Caki2 (cell line): ENCODE results near the gene WNT16. TPM values are rescaled to one million over a fixed set of nuclear protein-coding genes. Genes with fewer than 3 reads are reported as not detected.

Experiments
- DNase-seq: peaks from one replicate; pipeline ENCODE4 v3.0.0-alpha.2; 2015; ENCODE audit warnings: low read depth
- in situ Hi-C: cut with HindIII; loops from 2 replicates; pipeline ENCODE4 v1.10.0; 2016; ENCODE audit warnings: low sequenced_read_pairs, low pct_unique_long_range_greater_than_20kb, mixed read lengths
- total RNA-seq: library from RNA; depleted of rRNA; stranded (reverse); fragments of >200 nt; shearing (Covaris generic); gene quantifications from 2 replicates; pipeline ENCODE4 v1.2.3, GENCODE V29; 2014; ENCODE audit warnings: low replicate concordance

WNT16 gene
- total RNA-seq, 1 experiment from 2014 or later, result not detected

DNA sequence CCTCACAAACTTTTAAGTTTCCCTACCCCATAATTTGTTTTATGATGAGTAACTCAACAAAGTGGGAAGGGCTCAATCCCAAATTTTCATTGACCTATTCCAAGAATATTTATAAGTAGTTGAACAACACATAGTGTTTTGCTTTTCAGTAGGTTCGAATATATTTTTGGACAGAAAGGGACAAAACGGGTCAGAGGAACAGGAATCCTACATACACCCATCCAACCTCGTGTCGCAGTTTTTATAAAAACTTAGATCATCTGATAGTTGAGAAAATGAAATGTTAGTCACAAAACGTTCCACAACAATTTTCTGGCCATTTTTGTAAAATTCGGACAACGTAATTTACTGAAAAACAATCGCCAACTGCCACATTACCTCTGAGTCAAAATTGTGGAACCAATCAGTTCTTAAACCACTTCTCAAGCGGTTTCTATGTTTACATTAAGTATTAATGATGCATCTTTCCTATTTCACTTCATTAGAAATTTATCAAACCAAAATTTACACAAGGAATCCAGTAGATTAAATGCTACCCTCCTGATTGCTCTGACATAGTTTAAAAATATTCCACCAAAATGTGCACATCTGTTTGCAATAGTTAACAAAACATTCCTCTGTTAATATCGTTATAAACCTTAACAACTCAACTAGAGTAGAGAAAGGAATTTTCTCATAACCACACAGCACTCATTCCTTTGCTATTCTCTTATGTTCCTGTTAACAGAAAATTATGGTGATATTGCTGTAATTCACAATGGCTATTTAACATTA, 6.3 kb downstream of the WNT16 start:
- DNase-seq, result no peak
- in situ Hi-C loops, result no loop called here

DNA sequence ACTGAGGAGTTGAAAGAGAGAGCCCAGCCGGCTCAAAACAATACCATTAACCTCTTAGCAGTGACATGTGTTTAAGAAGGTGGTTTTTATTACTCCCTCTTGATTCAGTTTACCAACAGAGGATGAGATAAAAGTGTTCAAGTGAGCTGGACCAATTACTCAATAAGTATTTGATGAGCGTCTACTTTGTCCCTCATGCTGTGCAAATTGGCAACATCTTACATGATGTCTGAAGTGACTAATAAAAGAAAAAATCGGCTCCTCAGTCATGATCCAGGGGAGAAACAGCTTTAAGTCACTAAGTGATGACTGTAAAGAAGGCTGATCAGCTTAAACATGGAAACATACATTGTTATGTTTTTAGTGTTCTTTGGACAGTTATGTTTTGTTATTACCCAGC, 7.8 kb downstream of the WNT16 start:
- no peak for DNase-seq
- in situ Hi-C loops, result no loop called here

DNA sequence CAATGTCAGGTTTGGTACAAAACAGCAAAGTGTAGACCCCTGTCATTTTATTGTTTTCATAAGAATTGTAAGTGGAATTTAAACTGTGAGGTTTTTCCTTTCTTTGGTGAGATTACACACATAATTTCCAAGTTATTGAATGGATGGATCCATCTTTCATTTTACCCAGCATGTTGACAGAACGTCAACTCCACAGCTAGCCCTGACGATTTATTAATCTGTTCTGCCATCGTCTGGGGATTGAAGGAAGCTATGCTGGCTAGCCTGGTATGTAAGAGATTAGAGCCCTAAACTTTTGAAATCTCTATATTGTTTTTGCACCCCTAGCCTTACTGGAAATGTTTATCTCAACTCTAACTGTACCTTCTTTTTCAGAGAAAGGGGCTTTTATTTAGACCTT, 8.6 kb downstream of the WNT16 start:
- no peak for DNase-seq
- in situ Hi-C loops, result no loop called here

DNA sequence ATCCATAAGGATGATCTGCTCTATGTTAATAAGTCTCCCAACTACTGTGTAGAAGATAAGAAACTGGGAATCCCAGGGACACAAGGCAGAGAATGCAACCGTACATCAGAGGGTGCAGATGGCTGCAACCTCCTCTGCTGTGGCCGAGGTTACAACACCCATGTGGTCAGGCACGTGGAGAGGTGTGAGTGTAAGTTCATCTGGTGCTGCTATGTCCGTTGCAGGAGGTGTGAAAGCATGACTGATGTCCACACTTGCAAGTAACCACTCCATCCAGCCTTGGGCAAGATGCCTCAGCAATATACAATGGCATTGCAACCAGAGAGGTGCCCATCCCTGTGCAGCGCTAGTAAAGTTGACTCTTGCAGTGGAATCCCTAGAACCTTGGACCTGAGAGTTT, 10.3 kb downstream of the WNT16 start:
- no peak for DNase-seq
- in situ Hi-C loops, result no loop called here

DNA sequence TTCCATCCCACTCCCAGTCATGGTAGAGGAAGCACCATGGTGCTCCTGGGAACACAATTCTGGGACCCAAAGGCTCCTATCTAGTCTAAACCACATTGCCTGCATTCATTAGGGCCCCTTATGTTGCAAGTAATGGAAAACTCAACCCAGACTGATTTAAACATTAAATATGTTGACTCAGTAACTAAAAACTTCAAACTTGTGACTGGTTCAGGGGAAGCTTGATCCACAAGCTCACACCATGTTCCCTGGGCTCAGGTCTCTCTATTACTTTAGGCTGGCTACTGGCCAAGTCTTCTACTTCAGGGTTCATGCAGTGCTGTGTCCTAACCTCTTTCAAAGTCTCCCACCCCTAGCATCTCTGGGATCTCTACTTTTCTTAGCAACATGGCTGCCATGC, 13.1 kb downstream of the WNT16 start:
- DNase-seq, result no peak

DNA sequence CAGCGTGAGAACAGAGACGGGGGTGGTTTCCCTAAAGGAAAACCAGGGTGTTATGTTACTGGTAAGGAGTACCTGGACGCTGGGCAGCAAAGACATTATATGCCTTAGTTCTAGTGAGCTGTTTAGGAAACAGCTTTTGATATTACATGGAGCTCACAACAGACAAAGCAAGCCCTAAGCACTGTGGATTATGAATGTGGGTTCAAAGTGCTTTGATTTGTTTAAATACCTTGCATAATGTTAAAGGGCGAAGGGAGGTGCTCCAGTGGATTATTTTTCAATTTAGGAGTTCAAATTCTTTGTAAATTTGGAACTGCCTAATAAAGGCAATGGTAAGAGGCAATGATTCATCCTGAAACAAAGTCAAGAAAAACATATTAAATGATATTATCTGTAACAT, 13.8 kb downstream of the WNT16 start:
- DNase-seq, result no peak
- in situ Hi-C loops, result no loop called here

More for the DNA sequence above, 13.1 kb downstream of the WNT16 start:
- in situ Hi-C loops, result no loop called here

DNA sequence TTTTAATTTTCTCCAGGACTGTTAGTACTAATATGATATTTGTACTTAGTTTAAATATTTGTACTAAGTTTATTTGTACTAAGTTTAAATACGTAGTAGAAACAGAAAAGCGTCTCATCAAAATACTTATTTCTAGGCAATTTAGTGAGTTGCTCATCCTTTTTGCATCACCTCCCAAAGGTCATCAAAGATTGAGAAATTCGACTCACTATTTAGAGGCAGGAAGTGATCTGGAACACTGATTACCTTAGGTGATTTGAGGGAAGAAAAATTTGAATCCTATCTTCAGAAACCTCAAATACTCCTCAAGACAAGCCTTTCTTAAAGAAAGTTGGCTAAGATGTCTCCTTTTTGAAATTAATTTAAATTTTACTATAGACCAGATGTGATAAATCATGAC, 14.5 kb downstream of the WNT16 start:
- DNase-seq, result no peak
- in situ Hi-C loops, result no loop called here

DNA sequence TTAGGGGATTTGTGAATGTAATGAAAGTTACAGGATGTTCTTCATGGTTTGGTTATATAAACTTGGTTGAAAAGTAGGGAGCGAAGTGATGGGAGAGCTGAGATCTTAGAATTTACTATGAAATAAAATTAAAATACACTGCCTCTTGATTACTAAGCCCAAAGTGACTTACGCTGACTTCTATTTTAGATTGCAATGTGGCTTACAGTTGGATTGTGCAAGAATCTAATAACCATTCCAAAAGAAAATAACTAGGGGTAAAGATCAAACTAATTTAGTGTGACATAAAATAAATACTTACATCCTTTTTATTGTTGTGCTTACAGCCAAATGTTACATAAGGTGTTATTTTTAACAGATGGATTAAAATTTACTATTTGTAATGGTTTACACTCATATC, 15.3 kb downstream of the WNT16 start:
- DNase-seq, result no peak
- in situ Hi-C loops, result no loop called here

DNA sequence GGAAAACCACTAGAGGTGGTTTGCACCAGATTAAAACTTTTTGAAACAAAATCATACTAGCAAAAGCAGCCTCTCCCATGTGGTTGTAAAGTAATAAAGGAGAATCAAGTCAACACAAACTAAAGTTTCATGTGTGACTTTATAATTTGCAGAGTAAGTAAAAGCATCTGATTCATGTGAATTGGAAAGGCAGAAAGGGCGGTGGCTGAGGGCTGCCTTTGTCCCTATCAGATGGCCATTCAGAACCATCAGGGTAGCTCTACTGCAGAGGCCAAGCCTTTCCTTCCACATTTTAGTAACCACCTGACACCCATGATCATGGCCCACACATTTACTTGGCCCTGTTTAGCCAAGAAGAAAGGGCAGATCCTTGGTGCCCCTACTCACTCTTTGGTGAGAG, 15.7 kb downstream of the WNT16 start:
- in situ Hi-C loops, result no loop called here
- no peak for DNase-seq

DNA sequence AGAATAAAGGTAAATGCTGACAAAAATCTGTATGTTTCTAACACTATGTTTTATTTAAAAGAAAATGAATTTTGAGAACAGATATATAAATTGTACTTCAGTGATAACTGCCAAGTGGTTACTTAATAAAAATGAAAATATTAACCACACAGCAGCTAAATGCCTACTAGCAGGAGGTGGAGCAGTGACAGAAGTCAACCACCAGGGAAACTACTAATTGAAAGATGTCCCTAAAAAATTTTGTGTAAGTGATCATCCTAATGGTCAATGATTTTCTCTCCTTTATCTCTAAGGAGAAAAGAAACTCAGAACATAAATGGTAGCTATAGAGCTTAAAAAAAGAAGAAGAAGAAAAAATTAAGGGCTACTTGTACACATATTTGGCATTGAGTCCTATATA, 22.9 kb downstream of the WNT16 start:
- in situ Hi-C loops, result no loop called here
- no peak for DNase-seq

DNA sequence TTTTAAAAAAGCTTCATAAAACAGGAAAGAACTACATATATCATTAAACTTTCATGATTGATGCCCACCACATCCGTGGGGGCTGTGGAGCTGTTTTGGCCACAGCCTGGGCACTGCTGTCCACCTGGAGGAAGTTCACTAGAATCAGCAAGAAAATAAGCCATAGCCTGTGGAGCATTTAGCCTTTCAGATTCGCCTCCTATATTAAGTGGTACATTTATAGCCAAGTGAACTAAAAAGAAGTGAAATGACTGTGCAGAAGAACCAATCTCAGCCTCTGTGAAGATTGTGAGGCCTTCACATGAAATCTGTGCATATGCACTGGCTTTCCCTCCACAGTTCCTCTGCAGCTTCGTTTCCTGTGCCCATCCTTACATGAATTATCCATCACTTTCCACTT, 23.5 kb downstream of the WNT16 start:
- no peak for DNase-seq
- in situ Hi-C loops, result no loop called here

DNA sequence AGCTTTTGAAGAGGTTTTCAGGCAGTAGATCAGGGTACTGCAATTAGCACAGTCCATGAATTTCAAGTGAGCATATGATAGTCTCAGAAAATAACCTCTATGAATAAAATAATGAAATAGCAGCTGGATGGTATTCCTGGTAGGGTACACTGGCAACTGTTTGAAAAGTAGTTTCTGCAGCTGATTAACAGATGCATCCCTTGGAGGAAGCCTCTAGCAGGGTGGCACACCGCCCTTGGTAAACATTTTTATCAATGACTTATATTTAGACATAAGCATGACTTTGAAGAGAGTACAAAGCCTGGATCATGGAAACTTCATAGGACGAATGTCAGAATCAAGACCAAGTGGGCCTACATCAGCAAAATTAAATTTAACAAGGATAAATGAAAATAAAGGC, 26.8 kb downstream of the WNT16 start:
- in situ Hi-C loops, result no loop called here
- no peak for DNase-seq

DNA sequence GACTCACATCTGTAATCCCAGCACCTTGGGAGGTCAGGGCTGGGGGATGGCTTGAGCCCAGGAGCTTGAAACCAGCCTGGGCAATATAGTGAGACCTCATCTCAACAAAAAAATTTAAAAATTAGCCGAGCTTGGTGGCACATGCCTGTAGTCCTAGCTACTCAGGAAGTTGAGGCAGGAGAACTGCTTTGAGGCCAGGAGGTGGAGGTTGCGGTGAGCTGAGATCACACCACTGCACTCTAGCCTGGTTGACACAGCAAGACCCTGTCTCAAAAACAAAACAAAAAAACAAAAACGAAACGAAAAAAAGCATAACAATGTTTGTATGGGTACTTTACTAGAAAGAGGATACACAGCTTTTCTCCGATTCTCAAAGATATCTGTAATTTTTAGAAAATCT, 31.8 kb downstream of the WNT16 start:
- DNase-seq, result no peak
- in situ Hi-C loops, result no loop called here

DNA sequence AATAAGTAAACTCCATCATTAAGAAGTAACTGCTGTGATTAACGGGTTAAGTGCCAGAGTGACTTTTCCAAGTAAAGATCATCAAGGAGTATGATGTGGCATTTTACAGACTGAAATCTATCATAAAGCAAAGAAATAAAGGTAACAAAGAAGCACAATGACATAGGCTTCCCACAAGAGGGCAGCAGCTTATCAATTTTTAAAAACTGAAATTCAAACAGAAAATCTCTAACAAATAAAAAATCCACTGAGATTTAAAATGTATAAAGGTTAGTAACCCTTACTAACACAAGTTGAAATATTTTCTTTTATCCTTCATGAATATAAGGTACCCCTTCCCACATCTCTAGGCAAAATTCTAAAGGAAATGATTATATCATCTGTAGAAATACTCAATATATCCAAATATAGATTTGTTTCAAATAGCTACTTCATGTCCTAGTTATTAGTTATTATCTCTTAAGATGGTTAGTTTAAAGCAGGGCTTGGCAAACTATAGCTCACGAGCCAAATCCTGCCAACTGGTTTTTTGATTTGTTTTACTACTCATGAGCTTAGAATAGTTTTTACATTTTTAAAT, 38.1 kb downstream of the WNT16 start:
- in situ Hi-C loops, result no loop called here

DNA sequence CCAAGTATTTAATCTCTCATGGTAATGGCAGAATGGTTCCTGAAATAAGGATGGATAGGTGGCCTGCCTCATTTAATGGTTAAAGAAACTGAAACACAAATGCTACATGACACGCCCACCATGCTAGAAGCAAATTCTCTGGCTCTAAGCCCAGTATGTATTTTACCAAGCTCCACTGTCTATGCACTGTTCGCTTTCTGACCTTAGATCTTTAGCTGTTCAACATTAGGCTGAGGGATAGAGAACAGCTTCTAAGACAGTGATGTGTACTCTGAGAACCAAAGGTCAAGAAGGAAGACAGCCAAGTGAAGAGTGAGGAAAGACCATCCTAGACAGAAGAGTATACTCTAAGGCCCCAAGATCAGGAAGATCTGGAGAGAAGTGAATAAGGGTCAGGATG, 40.7 kb downstream of the WNT16 start:
- in situ Hi-C loops, result no loop called here
- DNase-seq, result peak; percentile 52

More for the DNA sequence above, 38.1 kb downstream of the WNT16 start:
- peak; percentile 48 for DNase-seq

DNA sequence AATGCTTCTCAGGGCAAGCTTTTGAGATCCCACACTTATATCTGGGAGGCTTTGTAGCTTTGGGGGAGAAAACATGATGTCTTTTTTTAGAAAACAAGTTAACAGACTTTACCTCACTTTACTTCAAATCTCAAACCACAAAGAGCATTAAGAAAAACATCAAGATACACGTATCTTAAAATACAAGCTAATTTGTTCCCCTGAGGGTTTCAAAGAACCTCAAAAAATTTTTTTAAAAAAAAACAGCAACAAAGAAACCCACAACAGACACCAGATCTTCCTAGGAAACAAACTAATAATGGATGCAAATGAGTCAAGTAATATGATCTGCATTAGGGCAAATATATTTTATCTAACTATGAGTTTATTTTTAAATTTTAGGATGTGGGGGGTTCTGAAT, 42.6 kb downstream of the WNT16 start:
- no peak for DNase-seq
- in situ Hi-C loops, result no loop called here

DNA sequence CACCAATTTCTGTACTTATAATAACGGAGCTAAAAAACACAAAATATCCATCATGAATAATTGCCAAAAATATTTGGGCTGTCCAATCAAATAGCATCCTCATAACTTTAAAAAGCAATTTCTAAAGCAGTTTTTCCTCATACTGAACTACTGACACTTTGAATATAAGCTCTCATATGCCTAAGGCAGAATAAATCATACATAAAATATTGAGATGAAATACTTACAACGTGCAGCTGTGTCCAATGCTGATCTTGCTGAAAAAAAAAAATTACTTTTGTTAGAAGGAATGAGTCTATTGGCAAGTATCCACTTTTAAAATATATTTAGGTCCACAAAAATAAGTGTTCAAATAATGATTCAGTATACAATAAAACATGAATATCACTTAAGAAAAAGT, 43.1 kb downstream of the WNT16 start:
- no peak for DNase-seq

DNA sequence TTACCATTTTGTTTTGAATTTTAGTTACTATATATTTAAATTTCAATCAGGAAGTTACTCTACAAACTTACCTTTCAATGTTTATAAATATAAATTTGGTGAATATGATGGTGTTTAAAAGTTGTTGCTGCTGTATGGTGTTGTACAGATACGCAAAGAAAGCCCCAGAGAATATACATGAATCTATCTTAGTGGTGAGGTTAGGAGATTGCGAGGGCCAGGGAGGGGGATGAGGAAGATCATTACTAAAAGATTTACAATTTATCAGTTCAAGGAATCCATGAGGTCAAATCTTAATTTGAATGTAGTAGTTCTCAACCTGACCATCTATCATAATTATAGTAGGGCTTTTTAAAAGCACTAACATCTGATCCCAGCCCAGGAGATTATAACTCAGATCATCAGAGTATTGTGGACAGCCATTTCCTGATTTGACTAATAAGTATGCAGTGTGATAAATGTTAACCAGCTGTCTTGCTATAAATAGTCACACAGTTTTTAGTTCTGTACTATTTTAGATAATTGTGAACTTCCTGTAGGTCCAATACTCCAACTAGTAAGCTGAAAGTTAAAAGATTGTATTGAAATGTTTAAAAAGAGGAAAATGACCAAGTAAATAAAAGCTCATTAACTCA, 43.7 kb downstream of the WNT16 start:
- in situ Hi-C loops, result no loop called here
- no peak for DNase-seq

More for the DNA sequence above, 43.1 kb downstream of the WNT16 start:
- in situ Hi-C loops, result no loop called here

DNA sequence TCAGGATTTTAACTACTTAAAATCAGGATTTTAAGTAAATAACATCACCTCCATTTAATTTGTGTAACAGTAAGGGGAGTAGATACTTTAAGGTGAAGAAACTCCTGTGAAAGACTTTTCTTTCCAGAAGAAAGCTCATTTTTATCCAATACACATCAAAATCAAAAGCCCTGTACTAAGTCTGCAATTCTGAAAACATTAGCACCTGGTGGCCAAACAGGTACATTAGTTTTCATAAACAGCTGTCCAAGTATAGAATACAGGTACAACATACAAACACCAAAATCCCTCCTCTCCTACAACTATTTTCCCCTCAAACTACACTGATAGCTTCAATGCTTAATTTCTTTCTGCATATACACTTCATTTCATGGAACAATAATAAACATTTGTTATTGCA, 44.4 kb downstream of the WNT16 start:
- in situ Hi-C loops, result no loop called here

DNA sequence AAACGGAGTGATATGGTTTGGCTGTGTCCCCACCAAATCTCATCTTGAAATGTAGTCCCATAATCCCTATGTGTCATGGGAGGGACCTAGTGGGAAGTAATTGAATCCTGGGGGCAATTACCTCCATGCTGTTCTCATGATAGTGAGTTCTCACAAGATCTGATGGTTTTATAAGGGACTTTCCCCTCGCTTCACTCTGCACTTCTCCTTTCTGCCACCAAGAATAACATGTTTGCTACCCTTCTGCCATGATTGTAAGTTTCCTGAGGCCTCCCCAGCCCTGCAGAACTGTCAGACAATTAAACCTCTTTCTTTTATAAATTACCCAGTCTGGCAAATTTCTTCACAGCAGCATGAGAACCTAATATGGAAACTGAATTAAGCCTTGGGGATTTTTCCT, 48.2 kb downstream of the WNT16 start:
- in situ Hi-C loops, result no loop called here

More for the DNA sequence above, 44.4 kb downstream of the WNT16 start:
- no peak for DNase-seq

More for the DNA sequence above, 48.2 kb downstream of the WNT16 start:
- no peak for DNase-seq
